IMR-90 (cell line): ENCODE measurements around the gene ANKRD40CL. TPM values are rescaled to one million over a fixed set of nuclear protein-coding genes. Genes with fewer than 3 reads are reported as not detected.

ENCODE experiments used
- ATAC-seq: fragments of 200-7000 bp; cut with Tn5 transposase; 2 replicates; pipeline ENCODE4 v1.9.1; 2020; ENCODE audit warnings: low read depth, mild to moderate bottlenecking, moderate library complexity
- BruUV-seq: library from RNA; stranded (reverse); fragments of 400-500 nt; replicated peaks from 2 replicates; lab custom pipeline; 2021; lab: Mats Ljungman, UMichigan
- CTCF ChIA-PET: fragments of 300-600 bp; formaldehyde crosslinking; extraction: SDS; loops from one replicate; lab custom pipeline; 2021; ENCODE audit warnings: antibody characterized with exemption; lab: Yijun Ruan, JAX
- POLR2A ChIA-PET: fragments of 300-600 bp; sonication (Branson Sonifier 250); formaldehyde crosslinking; loops from one replicate; lab custom pipeline; 2022; ENCODE audit warnings: antibody characterized with exemption; ENCODE audit not compliant: unreplicated experiment; lab: Charles Lee
- DNase-seq: peaks from one replicate; pipeline ENCODE4 v3.0.0; 2013
- H2AFZ ChIP-seq: replicated peaks from 2 replicates; pipeline ENCODE3; 2013; ENCODE audit warnings: low read length, mild to moderate bottlenecking; ENCODE audit not compliant: poor library complexity
- H2AK5ac ChIP-seq: 2 replicates; pipeline ENCODE4 v1.6.1; 2013; ENCODE audit warnings: low read depth, low read length, inconsistent platforms
- H2AK9ac ChIP-seq: replicated peaks from 2 replicates; pipeline ENCODE3; 2013; ENCODE audit warnings: mild to moderate bottlenecking, low read depth, low read length, moderate library complexity; ENCODE audit not compliant: poor library complexity
- H2BK120ac ChIP-seq: 2 replicates; pipeline ENCODE4 v1.6.1; 2013; ENCODE audit warnings: low read depth, low read length, inconsistent platforms
- H2BK15ac ChIP-seq: 3 replicates; pipeline ENCODE4 v1.6.1; 2013; ENCODE audit warnings: low read depth, low read length, inconsistent platforms
- H2BK20ac ChIP-seq: 2 replicates; pipeline ENCODE4 v1.6.1; 2013; ENCODE audit warnings: low read depth, mild to moderate bottlenecking, inconsistent platforms, low read length, moderate library complexity
- H2BK5ac ChIP-seq: 2 replicates; pipeline ENCODE4 v1.6.1; 2013; ENCODE audit warnings: mild to moderate bottlenecking, low read depth, low read length, inconsistent platforms; ENCODE audit not compliant: poor library complexity, severe bottlenecking
- H3K14ac ChIP-seq: replicated peaks from 2 replicates; pipeline ENCODE4 v1.6.1; 2013; ENCODE audit warnings: low read depth, low read length, inconsistent platforms
- H3K18ac ChIP-seq: 2 replicates; pipeline ENCODE4 v1.6.1; 2013; ENCODE audit warnings: low read depth, low read length, control low read depth
- H3K23ac ChIP-seq: 2 replicates; pipeline ENCODE4 v1.6.1; 2013; ENCODE audit warnings: low read depth, low read length, inconsistent platforms
- H3K27ac ChIP-seq: 2 replicates; pipeline ENCODE4 v1.5.1; 2013; ENCODE audit warnings: mild to moderate bottlenecking, control low read depth, low read length; ENCODE audit not compliant: insufficient read depth
- H3K27me3 ChIP-seq: 2 replicates; pipeline ENCODE4 v1.6.1; 2013; ENCODE audit warnings: low read length; ENCODE audit not compliant: control insufficient read depth, insufficient read depth
- H3K36me3 ChIP-seq: 2 replicates; pipeline ENCODE4 v1.6.1; 2013; ENCODE audit warnings: low read length, mixed read lengths; ENCODE audit not compliant: control insufficient read depth, insufficient read depth
- H3K4ac ChIP-seq: 2 replicates; pipeline ENCODE4 v1.6.1; 2013; ENCODE audit warnings: low read depth, low read length, inconsistent platforms
- H3K4me1 ChIP-seq: 2 replicates; pipeline ENCODE4 v1.6.1; 2013; ENCODE audit warnings: low read length, mixed read lengths; ENCODE audit not compliant: control insufficient read depth, insufficient read depth
- H3K4me2 ChIP-seq: 2 replicates; pipeline ENCODE4 v1.6.1; 2013; ENCODE audit warnings: low read depth, mild to moderate bottlenecking, control low read depth, low read length, moderate library complexity
- H3K4me3 ChIP-seq: 2 replicates; pipeline ENCODE4 v1.5.1; 2013; ENCODE audit warnings: low read depth, mild to moderate bottlenecking, control low read depth, low read length, moderate library complexity; ENCODE audit not compliant: insufficient read depth
- H3K56ac ChIP-seq: 2 replicates; pipeline ENCODE4 v1.6.1; 2013; ENCODE audit warnings: low read length, inconsistent platforms; ENCODE audit not compliant: insufficient read depth; ENCODE audit errors: extremely low read depth
- H3K79me1 ChIP-seq, 2 experiments: 2 replicates each; pipeline ENCODE4 v1.6.1; 2013; ENCODE audit warnings: low read length in 2 of 2, inconsistent platforms in 1 of 2, low read depth in 1 of 2
- H3K9ac ChIP-seq: 2 replicates; pipeline ENCODE4 v1.6.1; 2013; ENCODE audit warnings: low read depth, low read length, control low read depth
- H3K9me1 ChIP-seq: 2 replicates; pipeline ENCODE4 v1.6.1; 2013; ENCODE audit warnings: low read length, inconsistent platforms; ENCODE audit not compliant: insufficient read depth
- H3K9me3 ChIP-seq: 2 replicates; pipeline ENCODE4 v1.6.1; 2013; ENCODE audit warnings: low read length; ENCODE audit not compliant: control insufficient read depth, insufficient read depth
- H4K20me1 ChIP-seq: 2 replicates; pipeline ENCODE4 v1.6.1; 2013; ENCODE audit warnings: low read length, inconsistent platforms; ENCODE audit not compliant: insufficient read depth
- H4K5ac ChIP-seq: 2 replicates; pipeline ENCODE4 v1.6.1; 2013; ENCODE audit warnings: mild to moderate bottlenecking, low read depth, low read length, control low read depth
- H4K8ac ChIP-seq, 2 experiments: 2 replicates each; pipeline ENCODE4 v1.6.1; 2013; ENCODE audit warnings: low read depth in 2 of 2, low read length in 2 of 2, control low read depth in 1 of 2, inconsistent platforms in 1 of 2
- H4K91ac ChIP-seq: 2 replicates; pipeline ENCODE4 v1.6.1; 2013; ENCODE audit warnings: low read depth, low read length, inconsistent platforms; ENCODE audit not compliant: insufficient read depth
- RAD21 ChIP-seq: IDR thresholded peaks from 2 replicates; pipeline ENCODE4 v1.6.1; 2012; ENCODE audit warnings: low read length, improper control_type of control experiment
- WGBS, 2 experiments: methylation state at CpG; one replicate each; pipeline versions ENCODE4 v1.1.5 to v1.1.7; 2013; ENCODE audit warnings: missing lambda C conversion rate in 2 of 2; ENCODE audit not compliant: insufficient read length in 1 of 2; ENCODE audit errors: extremely low coverage in 2 of 2; 5-methylcytosine and 5-hydroxymethylcytosine counted together
- dilution Hi-C: fragments of 300-500 bp; cut with HindIII; formaldehyde crosslinking; loops from one replicate; pipeline ENCODE4 v1.14.3; 2018; ENCODE audit warnings: low sequenced_read_pairs; ENCODE audit not compliant: unreplicated experiment
- in situ Hi-C: fragments of 300-500 bp; cut with MboI; formaldehyde crosslinking; loops from 3 replicates; pipeline ENCODE4 v1.14.3; 2019; ENCODE audit warnings: low sequenced_read_pairs, inconsistent platforms, mixed read lengths
- intact Hi-C: fragments of 100-400 bp; cut with micrococcal nuclease; formaldehyde crosslinking; loops from 2 replicates; pipeline ENCODE4 v1.10.0; 2022
- polyA plus RNA-seq, 3 experiments: library from polyadenylated mRNA; depleted of rRNA; stranded (reverse); fragments of >200 nt; gene quantifications; 2 replicates each; pipeline ENCODE4 v1.2.3, GENCODE V29; 2012; ENCODE audit warnings: low replicate concordance in 1 of 3
- total RNA-seq: library from RNA; depleted of rRNA; stranded (reverse); fragments of >200 nt; gene quantifications from 2 replicates; pipeline ENCODE4 v1.2.3, GENCODE V29; 2012

ANKRD40CL gene
- total and polyA plus RNA-seq, 2 of the 4 experiments (the other 2 are of a cell fraction), result not detected

- Histone ChIP-seq H3K36me3 (no peaks in the 10 kb centered on the region), H4K8ac (no peak overlapping the region), H2AK5ac (no peak overlapping the region), H4K5ac (no peak overlapping the region), H2BK20ac (no peak overlapping the region), H3K9me3 (no peaks in the 10 kb centered on the region), H2BK15ac (no peak overlapping the region), H3K56ac (no peak overlapping the region), H3K27me3 (peaks cover 2% of the 10 kb centered on the region), H3K4me1 (peaks cover 4% of the 10 kb centered on the region; the same call in 1 of the 2 replicates), H3K9me1 (no peaks in the 10 kb centered on the region), H3K14ac (no peak overlapping the region), H3K4me2 (no peak overlapping the region), H3K18ac (no peak overlapping the region), H2AK9ac (no peak overlapping the region), H4K20me1 (no peaks in the 10 kb centered on the region), H3K9ac (no peak overlapping the region), H3K4me3 (no peak overlapping the region), H2BK120ac (no peak overlapping the region), H2BK5ac (no peak overlapping the region), H3K4ac (no peak overlapping the region), H2AFZ (no peak overlapping the region), H3K27ac (no peak overlapping the region), H4K91ac (no peak overlapping the region), H3K79me1 (no peaks in the 10 kb centered on the region), H3K23ac (no peak overlapping the region)
- in situ Hi-C loops (no loop called here), intact Hi-C loops (no loop called here), dilution Hi-C loops (no loop called here)
- no peak for TF ChIP-seq RAD21
- POLR2A ChIA-PET, result no interaction called here
- no TSS peak for BruUV-seq
- CTCF ChIA-PET, result no interaction called here
- ATAC-seq (no peak), DNase-seq (no peak)
- WGBS, 2 experiments, result no CpG with 5 or more reads among the region's 6 CpGs
Measured at GRCh38 chr17:50794361-50794760, 27.0 kb upstream of the ANKRD40CL start.
